DOHH2 (cell line): ENCODE results near the gene C19orf73.
A peak's percentile ranks its signal among the peaks of the same experiment; 100 is the strongest.

Source experiments
- H3F3A ChIP-seq: fragments of 200-600 bp; sonication (generic), shearing (Covaris generic); 2 replicates; pipeline ENCODE4 v1.6.0; 2016; ENCODE audit warnings: antibody characterized with exemption, mild to moderate bottlenecking; ENCODE audit not compliant: control insufficient read depth, insufficient read depth
- H3K27ac ChIP-seq: fragments of 200-600 bp; sonication (generic); 2 replicates; pipeline ENCODE4 v1.5.1; 2014; ENCODE audit warnings: low read depth, mild to moderate bottlenecking, low read length, moderate library complexity
- H3K27me3 ChIP-seq: fragments of 200-600 bp; sonication (generic); 2 replicates; pipeline ENCODE4 v1.6.1; 2014; ENCODE audit warnings: mild to moderate bottlenecking, low read length, mixed read lengths; ENCODE audit not compliant: control insufficient read depth
- H3K36me3 ChIP-seq: fragments of 200-600 bp; sonication (generic); 2 replicates; pipeline ENCODE4 v1.6.1; 2014; ENCODE audit warnings: mild to moderate bottlenecking, low read length, moderate library complexity, mixed read lengths; ENCODE audit not compliant: control insufficient read depth
- H3K4me1 ChIP-seq: fragments of 200-600 bp; sonication (generic); 2 replicates; pipeline ENCODE4 v1.6.1; 2014; ENCODE audit warnings: mild to moderate bottlenecking, low read length, mixed read lengths; ENCODE audit not compliant: control insufficient read depth
- H3K4me2 ChIP-seq: fragments of 200-600 bp; sonication (generic); 2 replicates; pipeline ENCODE4 v1.6.0; 2014; ENCODE audit warnings: mild to moderate bottlenecking, low read length, moderate library complexity
- H3K4me3 ChIP-seq: fragments of 200-600 bp; sonication (generic); 2 replicates; pipeline ENCODE4 v1.5.1; 2014; ENCODE audit warnings: mild to moderate bottlenecking, low read length, mixed read lengths
- H3K79me2 ChIP-seq: fragments of 200-600 bp; sonication (generic); 2 replicates; pipeline ENCODE4 v1.6.1; 2014; ENCODE audit warnings: mild to moderate bottlenecking, low read length, mixed read lengths; ENCODE audit not compliant: control insufficient read depth
- H3K9me2 ChIP-seq: fragments of 200-600 bp; sonication (generic); replicated peaks from 2 replicates; pipeline ENCODE4 v1.6.1; 2014; ENCODE audit warnings: mild to moderate bottlenecking, low read length, mixed read lengths; ENCODE audit not compliant: control insufficient read depth
- H3K9me3 ChIP-seq: fragments of 200-600 bp; sonication (generic); 2 replicates; pipeline ENCODE4 v1.6.1; 2014; ENCODE audit warnings: antibody characterized with exemption, low read length, mixed read lengths; ENCODE audit not compliant: control insufficient read depth, insufficient read depth
- H4K20me1 ChIP-seq: fragments of 200-600 bp; sonication (generic); 2 replicates; pipeline ENCODE4 v1.6.0; 2014; ENCODE audit warnings: low read depth, mild to moderate bottlenecking, antibody characterized with exemption, low read length, moderate library complexity; ENCODE audit not compliant: control insufficient read depth, insufficient read depth
- EZH2phosphoT487 ChIP-seq: fragments of 200-600 bp; sonication (generic); IDR thresholded peaks from 2 replicates; pipeline ENCODE4 v1.6.1; 2017; ENCODE audit warnings: borderline replicate concordance, mild to moderate bottlenecking, antibody characterized with exemption, low read length, moderate library complexity, mixed read lengths
- TF ChIP-seq, protein P1 (sequence below): fragments of 200-600 bp; sonication (generic); IDR thresholded peaks from one replicate; pipeline ENCODE4 v1.5.1; 2014; ENCODE audit warnings: antibody characterized with exemption, mild to moderate bottlenecking, low read depth, low read length; ENCODE audit not compliant: poor library complexity, severe bottlenecking

Gene C19orf73

DNA sequence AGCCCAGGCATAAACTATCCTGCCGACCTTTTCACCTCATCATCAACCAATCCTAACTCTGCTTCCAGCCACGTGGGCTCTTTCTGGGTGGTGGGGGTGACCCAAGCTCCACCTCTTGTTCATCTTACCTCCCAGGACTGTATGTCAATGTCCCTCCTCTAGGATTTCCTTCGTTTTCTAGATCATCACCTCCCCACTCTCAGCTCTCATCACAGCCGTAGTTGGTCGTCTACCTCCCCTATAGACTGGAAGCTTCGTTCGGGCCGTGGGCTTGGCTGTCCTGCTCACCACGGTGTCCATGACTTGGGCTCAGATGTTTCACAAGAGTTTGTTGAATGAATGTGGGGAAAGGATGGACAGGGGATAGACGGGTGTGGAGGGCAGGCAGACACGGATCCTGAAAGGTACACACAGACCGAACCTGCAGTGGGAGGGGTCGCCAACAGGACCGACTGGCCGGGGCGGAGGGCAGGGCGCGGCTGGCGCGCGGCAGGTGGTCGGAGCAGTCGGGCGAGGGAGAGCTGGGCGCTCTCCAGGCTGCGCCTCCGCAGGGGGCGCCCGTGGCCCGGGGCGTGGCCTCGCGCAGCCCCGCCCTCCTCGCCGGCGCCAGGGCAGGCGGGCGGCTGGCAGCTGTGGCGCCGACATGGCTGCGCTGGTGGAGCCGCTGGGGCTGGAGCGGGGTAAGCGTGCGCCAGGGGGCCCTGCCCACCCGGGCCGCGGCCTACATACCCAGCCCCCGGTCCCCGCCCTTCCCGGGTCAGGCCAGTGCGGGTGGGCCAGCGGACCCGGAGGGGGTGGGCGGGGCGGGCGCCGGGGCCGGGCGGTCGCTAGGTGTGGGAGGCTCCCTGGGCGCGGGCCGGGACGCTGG lies 4.9 kb downstream of the C19orf73 start, which contains the start of gene LIN7B:
LIN7B (plus strand) TSS at position 609 of the 868 bp plus-strand sequence; CDS start at position 644, 35 bp downstream.
- H3F3A ChIP-seq, result peaks cover 22% of the 10 kb centered on the region
- H3K27me3 ChIP-seq, result no peaks in the 10 kb centered on the region
- peak within 1 kb of the TSS; percentile 73 for H3K4me3 ChIP-seq
- no peaks in the 10 kb centered on the region for H4K20me1 ChIP-seq
- TF ChIP-seq EZH2phosphoT487, result no peak
- TF ChIP-seq, protein P1, sequence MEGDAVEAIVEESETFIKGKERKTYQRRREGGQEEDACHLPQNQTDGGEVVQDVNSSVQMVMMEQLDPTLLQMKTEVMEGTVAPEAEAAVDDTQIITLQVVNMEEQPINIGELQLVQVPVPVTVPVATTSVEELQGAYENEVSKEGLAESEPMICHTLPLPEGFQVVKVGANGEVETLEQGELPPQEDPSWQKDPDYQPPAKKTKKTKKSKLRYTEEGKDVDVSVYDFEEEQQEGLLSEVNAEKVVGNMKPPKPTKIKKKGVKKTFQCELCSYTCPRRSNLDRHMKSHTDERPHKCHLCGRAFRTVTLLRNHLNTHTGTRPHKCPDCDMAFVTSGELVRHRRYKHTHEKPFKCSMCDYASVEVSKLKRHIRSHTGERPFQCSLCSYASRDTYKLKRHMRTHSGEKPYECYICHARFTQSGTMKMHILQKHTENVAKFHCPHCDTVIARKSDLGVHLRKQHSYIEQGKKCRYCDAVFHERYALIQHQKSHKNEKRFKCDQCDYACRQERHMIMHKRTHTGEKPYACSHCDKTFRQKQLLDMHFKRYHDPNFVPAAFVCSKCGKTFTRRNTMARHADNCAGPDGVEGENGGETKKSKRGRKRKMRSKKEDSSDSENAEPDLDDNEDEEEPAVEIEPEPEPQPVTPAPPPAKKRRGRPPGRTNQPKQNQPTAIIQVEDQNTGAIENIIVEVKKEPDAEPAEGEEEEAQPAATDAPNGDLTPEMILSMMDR, result peak; percentile 59
- no peaks in the 10 kb centered on the region for H3K79me2 ChIP-seq
- H3K4me2 ChIP-seq, result peak within 1 kb of the TSS; percentile 89
- no peaks in the 10 kb centered on the region for H3K9me3 ChIP-seq
- H3K4me1 ChIP-seq, result peaks cover 26% of the 10 kb centered on the region
- peaks cover 7% of the 10 kb centered on the region for H3K36me3 ChIP-seq
- H3K9me2 ChIP-seq, result no peaks in the 10 kb centered on the region
- H3K27ac ChIP-seq, result no peak within 1 kb of the TSS

DNA sequence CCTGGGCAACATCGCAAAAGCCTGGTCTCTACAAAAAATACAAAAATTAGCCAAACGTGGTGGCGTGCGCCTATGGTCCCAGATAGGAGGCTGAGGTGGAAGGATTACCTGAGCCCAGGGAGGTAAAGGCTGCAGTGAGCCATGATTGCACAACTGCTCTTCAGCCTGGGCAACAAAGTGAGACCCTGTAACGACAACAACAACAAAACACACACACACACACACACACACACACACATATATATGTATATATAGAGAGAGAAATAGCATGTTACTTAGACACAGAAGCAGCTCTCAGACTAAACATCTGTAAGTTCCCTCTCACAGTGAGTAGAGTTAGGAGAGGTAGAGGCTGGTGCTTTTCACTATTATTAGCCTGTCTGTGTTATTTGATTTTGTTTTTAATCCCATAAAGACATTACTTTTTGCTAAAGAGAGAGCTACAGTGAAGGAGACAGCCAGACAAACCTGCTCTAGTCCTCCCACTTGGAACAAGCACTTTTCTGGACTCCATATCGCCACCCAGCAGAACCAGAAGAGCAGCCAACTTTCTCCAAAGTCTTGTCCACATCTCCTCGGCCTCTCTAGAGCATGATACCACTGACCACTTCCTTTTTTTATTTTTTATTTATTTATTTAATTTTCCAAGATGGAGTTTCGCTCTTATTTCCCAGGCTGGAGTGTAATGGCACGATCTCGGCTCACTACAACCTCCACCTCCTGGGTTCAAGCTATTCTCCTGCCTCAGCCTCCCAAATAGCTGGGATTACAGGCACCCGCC lies 7.5 kb downstream of the C19orf73 start:
- TF ChIP-seq EZH2phosphoT487, result no peak
- TF ChIP-seq, protein P1, result no peak
- Histone ChIP-seq H3K27ac (no peak overlapping the region), H3K4me1 (peaks cover 14% of the 10 kb centered on the region), H3F3A (peaks cover 27% of the 10 kb centered on the region), H3K4me3 (no peak overlapping the region), H3K79me2 (no peaks in the 10 kb centered on the region), H4K20me1 (peaks cover 14% of the 10 kb centered on the region), H3K4me2 (no peak overlapping the region), H3K9me2 (no peaks in the 10 kb centered on the region), H3K9me3 (no peaks in the 10 kb centered on the region), H3K36me3 (peaks cover 33% of the 10 kb centered on the region), H3K27me3 (no peaks in the 10 kb centered on the region)

DNA sequence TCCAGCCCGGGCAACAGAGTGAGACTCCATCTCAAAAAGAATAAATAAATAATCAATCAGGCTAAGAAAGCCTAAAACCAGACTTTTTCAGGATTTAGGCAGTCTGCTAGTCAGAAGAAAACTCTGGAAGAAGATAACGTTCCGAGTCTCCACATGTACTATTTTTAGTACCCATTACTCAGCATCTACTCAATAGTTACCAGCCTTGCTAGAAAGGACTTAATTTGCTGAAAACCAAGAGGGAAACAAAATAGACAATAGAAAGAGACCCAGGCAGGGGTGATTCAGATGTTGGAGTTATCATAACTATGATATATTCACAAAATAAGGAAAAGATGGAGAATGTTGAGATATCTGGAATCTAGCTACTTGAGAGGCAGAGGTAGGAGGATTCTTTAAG lies 8.4 kb downstream of the C19orf73 start:
- H3K79me2 ChIP-seq, result no peaks in the 10 kb centered on the region
- no peak for TF ChIP-seq EZH2phosphoT487
- TF ChIP-seq, protein P1, result no peak
- no peaks in the 10 kb centered on the region for H3K9me3 ChIP-seq
- no peak overlapping the region for H3K27ac ChIP-seq
- H3K4me2 ChIP-seq, result no peak overlapping the region
- H3K9me2 ChIP-seq, result no peaks in the 10 kb centered on the region
- H3F3A ChIP-seq, result peaks cover 33% of the 10 kb centered on the region
- H3K4me3 ChIP-seq, result no peak overlapping the region
- peaks cover 15% of the 10 kb centered on the region for H4K20me1 ChIP-seq
- no peaks in the 10 kb centered on the region for H3K27me3 ChIP-seq
- H3K36me3 ChIP-seq, result peaks cover 41% of the 10 kb centered on the region
- peaks cover 11% of the 10 kb centered on the region for H3K4me1 ChIP-seq
